GM23338 (cell line): Measurements from ENCODE around the gene RSPH4A. TPM values are rescaled to one million over a fixed set of nuclear protein-coding genes. Genes with fewer than 3 reads are reported as not detected.

Experiments used
- ATAC-seq: fragments of 200-7000 bp; cut with Tn5 transposase; 3 replicates; pipeline ENCODE4 v1.9.1; 2020
- DNase-seq: peaks from one replicate; pipeline ENCODE4 v3.0.0-alpha.2; 2015; ENCODE audit warnings: low spot score
- H2AFZ ChIP-seq: fragments of 200-600 bp; sonication (generic); 2 replicates; pipeline ENCODE4 v1.8.0; 2016; ENCODE audit warnings: antibody characterized with exemption, mild to moderate bottlenecking, moderate library complexity
- H3F3A ChIP-seq: fragments of 200-600 bp; sonication (generic); replicated peaks from 2 replicates; pipeline ENCODE4 v1.8.0; 2017; ENCODE audit warnings: antibody characterized with exemption, mixed run types, low read depth
- H3K27ac ChIP-seq: fragments of 200-600 bp; sonication (generic); 2 replicates; pipeline ENCODE4 v1.6.1; 2016; ENCODE audit warnings: low read depth
- H3K27me3 ChIP-seq: fragments of 200-600 bp; sonication (generic); 2 replicates; pipeline ENCODE4 v1.8.0; 2016; ENCODE audit warnings: mild to moderate bottlenecking, mixed run types, moderate library complexity; ENCODE audit not compliant: insufficient read depth
- H3K36me3 ChIP-seq: fragments of 200-600 bp; sonication (generic); 2 replicates; pipeline ENCODE4 v1.8.0; 2016; ENCODE audit warnings: mild to moderate bottlenecking; ENCODE audit not compliant: insufficient read depth
- H3K4me1 ChIP-seq: fragments of 200-600 bp; sonication (generic); 2 replicates; pipeline ENCODE4 v1.8.0; 2016; ENCODE audit warnings: mild to moderate bottlenecking, moderate library complexity; ENCODE audit not compliant: insufficient read depth
- H3K4me2 ChIP-seq: fragments of 200-600 bp; sonication (generic); 2 replicates; pipeline ENCODE4 v1.7.1; 2017; ENCODE audit warnings: mixed run types
- H3K4me3 ChIP-seq: fragments of 200-600 bp; sonication (generic); 2 replicates; pipeline ENCODE4 v1.6.1; 2016; ENCODE audit warnings: mixed run types
- H3K79me2 ChIP-seq: fragments of 200-600 bp; sonication (generic); replicated peaks from 2 replicates; pipeline ENCODE4 v1.8.0; 2017; ENCODE audit warnings: mild to moderate bottlenecking; ENCODE audit not compliant: insufficient read depth
- H3K9me2 ChIP-seq: fragments of 200-600 bp; sonication (generic); 2 replicates; pipeline ENCODE4 v1.8.0; 2017; ENCODE audit not compliant: insufficient read depth
- H4K20me1 ChIP-seq: fragments of 200-600 bp; sonication (generic); replicated peaks from 2 replicates; pipeline ENCODE4 v1.8.0; 2017; ENCODE audit warnings: mild to moderate bottlenecking; ENCODE audit not compliant: insufficient read depth
- H3K27ac Mint-ChIP-seq: 2 replicates; pipeline ENCODE4 v1.8.0; 2020; ENCODE audit warnings: inconsistent platforms, mild to moderate bottlenecking, moderate library complexity, mixed read lengths
- H3K27me3 Mint-ChIP-seq: 3 replicates; pipeline ENCODE4 v1.8.0; 2022; ENCODE audit warnings: low read depth, mild to moderate bottlenecking, moderate library complexity, mixed read lengths, inconsistent platforms; ENCODE audit not compliant: insufficient read depth, poor library complexity
- H3K36me3 Mint-ChIP-seq: 3 replicates; pipeline ENCODE4 v1.8.0; 2021; ENCODE audit warnings: low read depth, mild to moderate bottlenecking, inconsistent platforms, moderate library complexity, mixed read lengths
- H3K4me1 Mint-ChIP-seq: 3 replicates; pipeline ENCODE4 v1.8.0; 2020; ENCODE audit warnings: mild to moderate bottlenecking, inconsistent platforms, mixed read lengths
- H3K4me3 Mint-ChIP-seq: 3 replicates; pipeline ENCODE4 v1.8.0; 2021; ENCODE audit warnings: moderate library complexity, mild to moderate bottlenecking, inconsistent platforms, mixed read lengths
- H3K9me3 Mint-ChIP-seq: 3 replicates; pipeline ENCODE4 v1.8.0; 2020; ENCODE audit warnings: moderate library complexity, mild to moderate bottlenecking, inconsistent platforms, mixed read lengths
- CREB1 ChIP-seq: fragments of 250-450 bp; sonication (Bioruptor Pico); IDR thresholded peaks from 2 replicates; pipeline ENCODE4 v1.5.0; 2020; ENCODE audit warnings: low read depth, mild to moderate bottlenecking, moderate library complexity
- CTCF ChIP-seq, 2 experiments: fragments of 200-600 bp in 1 of 2; sonication (generic) in 1 of 2; conservative IDR thresholded peaks; 2 replicates each; pipeline versions ENCODE4 v1.5.1 to v1.6.1; 2016 to 2017; ENCODE audit warnings: antibody characterized with exemption in 2 of 2, low read depth in 2 of 2, mild to moderate bottlenecking in 2 of 2, moderate library complexity in 1 of 2
- ETS1 ChIP-seq: IDR thresholded peaks from 2 replicates; pipeline ENCODE4 v1.6.1; 2016; ENCODE audit warnings: antibody characterized with exemption
- EZH2 ChIP-seq: fragments of 200-600 bp; sonication (generic); IDR thresholded peaks from one replicate; pipeline ENCODE4 v1.8.0; 2017; ENCODE audit warnings: antibody characterized with exemption, mild to moderate bottlenecking, low read depth; ENCODE audit not compliant: unreplicated experiment
- EZH2phosphoT487 ChIP-seq: fragments of 200-600 bp; sonication (generic); IDR thresholded peaks from one replicate; pipeline ENCODE4 v1.8.1; 2018; ENCODE audit warnings: antibody characterized with exemption; ENCODE audit not compliant: unreplicated experiment
- JUNB ChIP-seq: IDR thresholded peaks from one replicate; pipeline ENCODE4 v1.6.1; 2016; ENCODE audit warnings: antibody characterized with exemption; ENCODE audit not compliant: unreplicated experiment
- NANOG ChIP-seq: IDR thresholded peaks from 2 replicates; pipeline ENCODE4 v1.6.1; 2016; ENCODE audit warnings: antibody characterized with exemption, borderline replicate concordance
- POLR2AphosphoS5 ChIP-seq: IDR thresholded peaks from 2 replicates; pipeline ENCODE4 v1.6.1; 2016; ENCODE audit warnings: antibody characterized with exemption, low read depth
- REST ChIP-seq: IDR thresholded peaks from one replicate; pipeline ENCODE4 v1.6.1; 2018; ENCODE audit warnings: antibody characterized with exemption; ENCODE audit not compliant: unreplicated experiment
- STAT1 ChIP-seq: IDR thresholded peaks from one replicate; pipeline ENCODE4 v1.6.1; 2016; ENCODE audit warnings: antibody characterized with exemption; ENCODE audit not compliant: unreplicated experiment
- ZNF114 ChIP-seq: fragments of 250-450 bp; sonication (Bioruptor Pico); IDR thresholded peaks from 2 replicates; pipeline ENCODE4 v1.5.0; 2020; ENCODE audit warnings: mild to moderate bottlenecking, moderate library complexity
- ZNF331 ChIP-seq: fragments of 250-450 bp; sonication (Bioruptor Pico); IDR thresholded peaks from 2 replicates; pipeline ENCODE4 v1.5.0; 2020; ENCODE audit warnings: low read depth, mild to moderate bottlenecking, moderate library complexity
- ZNF462 ChIP-seq: fragments of 250-450 bp; sonication (Bioruptor Pico); IDR thresholded peaks from 2 replicates; pipeline ENCODE4 v1.5.0; 2020; ENCODE audit warnings: mild to moderate bottlenecking, moderate library complexity
- polyA plus RNA-seq: library from polyadenylated mRNA; unstranded; fragments of >200 nt; fragmentation: Nextera tagmentation; extraction: Ambion mirVana; gene quantifications from 2 replicates; pipeline ENCODE4 v1.2.1, GENCODE V29; 2016
- total RNA-seq: library from RNA; depleted of rRNA; stranded (reverse); fragments of >200 nt; shearing (Covaris generic); gene quantifications from 2 replicates; pipeline ENCODE4 v1.2.3, GENCODE V29; 2014

Gene RSPH4A
- total and polyA plus RNA-seq, 2 experiments from 2014 or later, result 0.52 to 1.0 TPM

GRCh38 chr6:116624036-116624805 is 7.9 kb downstream of the RSPH4A start:
- no peak for TF ChIP-seq ETS1
- no peak for TF ChIP-seq CREB1 (CRISPR knock-in tag)
- TF ChIP-seq NANOG, result no peak
- no peak for TF ChIP-seq ZNF462 (CRISPR knock-in tag)
- TF ChIP-seq EZH2, result no peak
- TF ChIP-seq CTCF (conservative IDR thresholded peaks at IDR 0.05; ENCODE audit: low read depth in 2 of 2), result no peak
- TF ChIP-seq ZNF114 (CRISPR knock-in tag), result no peak
- TF ChIP-seq REST, result no peak
- TF ChIP-seq STAT1, result no peak
- TF ChIP-seq POLR2AphosphoS5, result no peak
- TF ChIP-seq ZNF331, result no peak
- TF ChIP-seq EZH2phosphoT487, result no peak
- TF ChIP-seq JUNB, result no peak
- no peak overlapping the region for H3K27ac ChIP-seq
- no peaks in the 10 kb centered on the region for H3K27me3 ChIP-seq
- H2AFZ ChIP-seq, result no peak overlapping the region
- no peaks in the 10 kb centered on the region for H3K79me2 ChIP-seq
- H3K36me3 Mint-ChIP-seq, result no peaks in the 10 kb centered on the region
- no peak overlapping the region for H3K4me3 ChIP-seq
- no peaks in the 10 kb centered on the region for H3K9me3 Mint-ChIP-seq
- H3F3A ChIP-seq, result no peaks in the 10 kb centered on the region
- H3K27me3 Mint-ChIP-seq, result no peaks in the 10 kb centered on the region
- no peaks in the 10 kb centered on the region for H3K4me1 ChIP-seq
- H4K20me1 ChIP-seq, result no peaks in the 10 kb centered on the region
- no peak overlapping the region for H3K4me3 Mint-ChIP-seq
- H3K27ac Mint-ChIP-seq, result no peak overlapping the region
- no peaks in the 10 kb centered on the region for H3K36me3 ChIP-seq
- DNase-seq, result no peak
- no peaks in the 10 kb centered on the region for H3K4me1 Mint-ChIP-seq
- no peak overlapping the region for H3K4me2 ChIP-seq
- H3K9me2 ChIP-seq, result no peaks in the 10 kb centered on the region
- ATAC-seq, result no peak
